K562 (cell line): ENCODE data around the gene GBA3. TPM values are rescaled to one million over a fixed set of nuclear protein-coding genes. Genes with fewer than 3 reads are reported as not detected.

Source experiments
- ATAC-seq: fragments of 200-7000 bp; cut with Tn5 transposase; 3 replicates; pipeline ENCODE4 v1.9.1; 2020; ENCODE audit warnings: moderate library complexity
- BruUV-seq: library from RNA; stranded (reverse); fragments of 400-500 nt; replicated peaks from 2 replicates; lab custom pipeline; 2021; lab: Mats Ljungman, UMichigan
- CTCF ChIA-PET: fragments of 300-600 bp; formaldehyde crosslinking; extraction: SDS; loops from one replicate; lab custom pipeline; 2021; ENCODE audit warnings: low intra/inter-chr PET ratio; lab: Yijun Ruan, JAX
- POLR2A ChIA-PET: fragments of 300-600, 350-650 bp; sonication (Branson Sonifier 250); formaldehyde crosslinking; extraction: SDS; loops from one replicate; lab custom pipeline; 2021; ENCODE audit warnings: antibody characterized with exemption, inconsistent platforms; lab: Yijun Ruan, JAX
- DNase-seq, 4 experiments: peaks; one replicate each; pipeline versions ENCODE4 v3.0.0 to v3.0.0-alpha.2; 2011 to 2018; ENCODE audit warnings: low spot score in 3 of 4, mixed read lengths in 3 of 4; ENCODE audit errors: extremely low read depth in 1 of 4
- FAIRE-seq: peaks from 2 replicates; lab custom pipeline; 2011; peaks lifted over from hg19 to GRCh38; lab: Jason Lieb, UNC
- H2AFZ ChIP-seq: 2 replicates; pipeline ENCODE4 v1.6.0; 2011; ENCODE audit warnings: low read depth, low read length, control low read depth, inconsistent platforms
- H3K27ac ChIP-seq: fragments of 200-600 bp; 3 replicates; pipeline ENCODE4 v1.8.0; 2011; ENCODE audit warnings: low read depth, mild to moderate bottlenecking, control low read depth, inconsistent platforms, low read length, moderate library complexity, mixed read lengths; ENCODE audit errors: extremely low read depth
- H3K27me3 ChIP-seq, 2 experiments: fragments of 300-600 bp in 1 of 2; 2 replicates in 1 of 2; 3 replicates in 1 of 2; pipeline versions ENCODE4 v1.6.0 to v1.8.0; 2011; ENCODE audit warnings: inconsistent platforms in 2 of 2, low read length in 2 of 2, mild to moderate bottlenecking in 1 of 2, mixed read lengths in 1 of 2, moderate library complexity in 1 of 2; ENCODE audit not compliant: control insufficient read depth in 2 of 2, insufficient read depth in 2 of 2
- H3K36me3 ChIP-seq: fragments of 300-600 bp; 3 replicates; pipeline ENCODE4 v1.8.0; 2011; ENCODE audit warnings: mild to moderate bottlenecking, low read length, inconsistent platforms; ENCODE audit not compliant: control insufficient read depth, insufficient read depth
- H3K4me1 ChIP-seq, 2 experiments: fragments of 200-600 bp in 1 of 2; replicated peaks in 1 of 2; 2 replicates in 1 of 2; 3 replicates in 1 of 2; pipeline versions ENCODE4 v1.5.1 to v1.8.0; 2011; ENCODE audit warnings: inconsistent platforms in 2 of 2, low read length in 2 of 2, mild to moderate bottlenecking in 1 of 2, mixed read lengths in 1 of 2, moderate library complexity in 1 of 2; ENCODE audit not compliant: control insufficient read depth in 2 of 2, insufficient read depth in 2 of 2
- H3K4me2 ChIP-seq: 2 replicates; pipeline ENCODE4 v1.6.1; 2011; ENCODE audit warnings: low read length, control low read depth, inconsistent platforms, mixed read lengths; ENCODE audit not compliant: insufficient read depth
- H3K4me3 ChIP-seq: fragments of 200-600 bp; sonication (generic), shearing (Covaris generic); 2 replicates; pipeline ENCODE4 v1.5.1; 2016; ENCODE audit warnings: control low read depth, inconsistent platforms
- H3K79me2 ChIP-seq: fragments of 200-600 bp; 3 replicates; pipeline ENCODE4 v1.8.0; 2011; ENCODE audit warnings: low read length, inconsistent platforms; ENCODE audit not compliant: control insufficient read depth, insufficient read depth
- H3K9ac ChIP-seq, 2 experiments: 2 replicates each; pipeline versions ENCODE4 v1.6.0 to v1.6.1; 2011; ENCODE audit warnings: low read depth in 2 of 2, low read length in 2 of 2, control low read depth in 1 of 2, inconsistent platforms in 1 of 2, mild to moderate bottlenecking in 1 of 2, mixed read lengths in 1 of 2; ENCODE audit not compliant: insufficient read depth in 1 of 2
- H3K9me1 ChIP-seq: one replicate; pipeline ENCODE4 v1.6.0; 2011; ENCODE audit warnings: inconsistent platforms, mild to moderate bottlenecking, low read length, moderate library complexity; ENCODE audit not compliant: control insufficient read depth, insufficient read depth
- H3K9me3 ChIP-seq: replicated peaks from 2 replicates; pipeline ENCODE4 v1.5.1; 2011; ENCODE audit warnings: low read depth, low read length, inconsistent platforms; ENCODE audit not compliant: control insufficient read depth, insufficient read depth
- H4K20me1 ChIP-seq: replicated peaks from 2 replicates; pipeline ENCODE4 v1.6.1; 2011; ENCODE audit warnings: low read length, inconsistent platforms, mixed read lengths; ENCODE audit not compliant: control insufficient read depth, insufficient read depth
- FOS ChIP-seq: IDR thresholded peaks from 3 replicates; pipeline ENCODE4 v1.6.1; 2011; ENCODE audit not compliant: insufficient read length; ENCODE audit errors: extremely low read depth
- HNRNPLL ChIP-seq: fragments of 200-400 bp; formaldehyde crosslinking; IDR thresholded peaks from 2 replicates; pipeline ENCODE4 v1.6.1; 2017; ENCODE audit warnings: low read length, low read depth, mild to moderate bottlenecking; ENCODE audit not compliant: poor library complexity, severe bottlenecking
- ILF3 ChIP-seq: fragments of 450-650 bp; IDR thresholded peaks from 2 replicates; pipeline ENCODE4 v1.6.1; 2018; ENCODE audit warnings: antibody characterized with exemption, mild to moderate bottlenecking, moderate library complexity, borderline replicate concordance
- IRF2 ChIP-seq: sonication (generic); formaldehyde crosslinking; IDR thresholded peaks from 2 replicates; pipeline ENCODE4 v1.8.1; 2022; ENCODE audit warnings: mild to moderate bottlenecking, missing genetic modification reagents
- KLF13 ChIP-seq: fragments of 450-650 bp; IDR thresholded peaks from 2 replicates; pipeline ENCODE4 v1.6.1; 2016; ENCODE audit warnings: missing genetic modification characterization, low read depth, mild to moderate bottlenecking, missing compliant biosample characterization, moderate library complexity, borderline replicate concordance
- MYC ChIP-seq, 2 experiments: fragments of 250-450 bp in 1 of 2; sonication (Bioruptor Pico) in 1 of 2; IDR thresholded peaks; 2 replicates each; pipeline versions ENCODE4 v1.5.1 to v1.6.1; 2012 to 2021; ENCODE audit warnings: low read depth in 2 of 2, borderline replicate concordance in 1 of 2, improper control_type of control experiment in 1 of 2, low read length in 1 of 2, mild to moderate bottlenecking in 1 of 2, moderate library complexity in 1 of 2
- NFIC ChIP-seq: fragments of 450-650 bp; IDR thresholded peaks from 2 replicates; pipeline ENCODE4 v1.6.1; 2017; ENCODE audit warnings: mild to moderate bottlenecking, inconsistent platforms
- RAD51 ChIP-seq: fragments of 450-650 bp; IDR thresholded peaks from 2 replicates; pipeline ENCODE4 v1.7.1; 2016; ENCODE audit warnings: low read depth, mild to moderate bottlenecking, borderline replicate concordance
- REST ChIP-seq, 2 experiments: fragments of 450-650 bp; formaldehyde crosslinking in 1 of 2; IDR thresholded peaks; 2 replicates each; pipeline versions ENCODE4 v1.4.0 to v1.6.1; 2014 to 2020; ENCODE audit warnings: mild to moderate bottlenecking in 2 of 2, borderline replicate concordance in 1 of 2, low read depth in 1 of 2
- STAT6 ChIP-seq: sonication (generic); formaldehyde crosslinking; IDR thresholded peaks from 2 replicates; pipeline ENCODE4 v1.8.1; 2023; ENCODE audit warnings: mild to moderate bottlenecking, missing genetic modification reagents
- ZNF165 ChIP-seq: fragments of 250-450 bp; sonication (Bioruptor Pico); IDR thresholded peaks from 2 replicates; pipeline ENCODE4 v1.4.0; 2020; ENCODE audit warnings: borderline replicate concordance
- ZNF217 ChIP-seq: sonication (generic); formaldehyde crosslinking; IDR thresholded peaks from 2 replicates; pipeline ENCODE4 v1.8.0; 2022; ENCODE audit warnings: mild to moderate bottlenecking, missing genetic modification reagents
- in situ Hi-C: fragments of 300-500 bp; cut with MboI; formaldehyde crosslinking; loops from 4 replicates; pipeline ENCODE4 v1.15.0; 2018; ENCODE audit warnings: inconsistent platforms, mixed read lengths
- intact Hi-C: fragments of 100-400 bp; cut with micrococcal nuclease; formaldehyde crosslinking; loops from 2 replicates; pipeline ENCODE4 v1.14.2; 2022
- polyA plus RNA-seq, 8 experiments: library from polyadenylated mRNA; depleted of rRNA in 4 of 8; stranded (reverse) in 5 of 8; unstranded in 3 of 8; fragments of >200 nt; fragmentation: Nextera tagmentation in 2 of 8; fragmentation: Illumina TruSeq in 1 of 8; extraction: Ambion mirVana in 2 of 8; extraction: Trizol in 1 of 8; gene quantifications; 2 replicates each; pipeline versions ENCODE4 v1.2.1 to v1.2.3, GENCODE V29; 2011 to 2014; ENCODE audit warnings: inconsistent platforms in 1 of 8, missing spikeins in 1 of 8
- total RNA-seq, 7 experiments: library from RNA; depleted of rRNA in 6 of 7; stranded (reverse); fragments of >200 nt in 6 of 7; fragmentation: Illumina TruSeq in 2 of 7; extraction: Trizol in 2 of 7; gene quantifications; 2 replicates each; pipeline versions ENCODE4 v1.2.1 to v1.2.3, GENCODE V29; 2011 to 2021; ENCODE audit warnings: low replicate concordance in 1 of 7

Gene GBA3
- total and polyA plus RNA-seq, 9 of the 15 experiments (the other 6 are each of a cell fraction or from before 2014, with no cell fraction given): 0.13 to 0.75 (median 0.40) TPM; not detected in 1

- Histone ChIP-seq H3K79me2 (no peaks in the 10 kb centered on the region), H3K27ac (no peak overlapping the region), H3K4me3 (no peak overlapping the region), H4K20me1 (no peaks in the 10 kb centered on the region), H3K9ac (no peak overlapping the region), H3K4me2 (no peak overlapping the region), H3K4me1 (no peaks in the 10 kb centered on the region), H3K27me3 (no peaks in the 10 kb centered on the region), H2AFZ (no peak overlapping the region), H3K9me1 (no peaks in the 10 kb centered on the region), H3K9me3 (no peaks in the 10 kb centered on the region), H3K36me3 (no peaks in the 10 kb centered on the region)
- POLR2A ChIA-PET: no interaction called here
- no peak for ATAC-seq
- CTCF ChIA-PET: no interaction called here
- intact Hi-C loops: no loop called here
- DNase-seq: no peak
- BruUV-seq: no TSS peak
- in situ Hi-C loops: no loop called here
- FAIRE-seq: no peak
- TF ChIP-seq HNRNPLL (no peak), NFIC (no peak), ZNF165 (CRISPR knock-in tag) (no peak), RAD51 (no peak), REST (IDR thresholded peaks at IDR 0.05; ENCODE audit: borderline replicate concordance) (no peak), REST (CRISPR knock-in tag; IDR thresholded peaks at IDR 0.05; ENCODE audit: low read depth) (no peak), MYC (IDR thresholded peaks at IDR 0.05; ENCODE audit: low read depth, low read length) (no peak), MYC (CRISPR knock-in tag; IDR thresholded peaks at IDR 0.05; ENCODE audit: borderline replicate concordance, low read depth) (no peak), STAT6 (CRISPR knock-in tag) (no peak), FOS (no peak), IRF2 (no peak), ZNF217 (CRISPR knock-in tag) (no peak), ILF3 (no peak), KLF13 (tag) (no peak)
Measured at GRCh38 chr4:22683726-22684125, 9.0 kb upstream of the GBA3 start.
